ENCODE data around the gene LHFPL4. TPM values are rescaled to one million over a fixed set of nuclear protein-coding genes. Genes with fewer than 3 reads are reported as not detected.
A peak's percentile ranks its signal among the peaks of the same experiment; 100 is the strongest.

Gene LHFPL4
- total and polyA plus RNA-seq, 2 of the 4 experiments (the other 2 are of a cell fraction): not detected

DNA sequence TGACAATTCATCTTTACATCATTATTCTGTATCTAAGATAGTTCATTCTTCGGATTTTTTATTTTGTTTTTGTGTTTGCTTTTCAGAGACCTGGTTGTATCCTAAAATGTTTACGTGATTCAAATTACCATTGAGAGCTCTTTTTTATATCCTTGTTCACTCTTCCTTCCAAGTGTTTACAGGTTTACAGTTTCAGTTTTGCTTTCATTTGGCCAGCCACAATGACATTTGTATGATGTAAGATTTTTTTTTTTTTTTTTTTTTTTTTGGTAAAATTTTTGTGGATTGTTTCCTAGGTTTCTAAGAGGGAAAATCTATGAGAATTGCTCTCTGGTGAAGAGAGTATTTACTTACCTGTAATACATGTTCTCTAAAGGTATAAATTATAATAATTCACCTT is 101.2 kb downstream of the LHFPL4 start:
- Histone ChIP-seq H2AK9ac (replicated peaks; ENCODE audit: low read depth, low read length, poor library complexity) (no peak overlapping the region), H2AK5ac (ENCODE audit: low read depth, low read length) (no peak overlapping the region), H3K4ac (ENCODE audit: low read depth, low read length) (no peak overlapping the region), H3K9me1 (ENCODE audit: insufficient read depth, low read length) (no peaks in the 10 kb centered on the region), H3K79me1 (ENCODE audit: low read depth in 1 of 2, low read length in 2 of 2) (peaks cover 24 to 31% of the 10 kb centered on the region in 2 experiments), H3K4me2 (ENCODE audit: low read depth, low read length) (no peak overlapping the region), H3K18ac (ENCODE audit: low read depth, low read length) (no peak overlapping the region), H3K56ac (ENCODE audit: extremely low read depth, insufficient read depth, low read length) (no peak overlapping the region), H2BK120ac (ENCODE audit: low read depth, low read length) (no peak overlapping the region), H4K5ac (ENCODE audit: low read depth, low read length) (no peak overlapping the region), H4K20me1 (ENCODE audit: insufficient read depth, low read length) (peaks cover 19% of the 10 kb centered on the region), H4K91ac (ENCODE audit: insufficient read depth, low read depth, low read length) (no peak overlapping the region), H2BK15ac (ENCODE audit: low read depth, low read length) (no peak overlapping the region), H2BK5ac (ENCODE audit: low read depth, low read length, poor library complexity, severe bottlenecking) (peak overlapping the region; percentile 29), H2AFZ (replicated peaks; ENCODE audit: low read length, poor library complexity) (no peak overlapping the region), H3K4me3 (ENCODE audit: insufficient read depth, low read depth, low read length) (no peak overlapping the region), H2BK20ac (ENCODE audit: low read depth, low read length) (no peak overlapping the region), H3K27ac (ENCODE audit: insufficient read depth, low read length) (no peak overlapping the region; the same call in 1 of the 2 replicates), H3K36me3 (ENCODE audit: control insufficient read depth, insufficient read depth, low read length) (peaks cover 41% of the 10 kb centered on the region), H3K9ac (ENCODE audit: low read depth, low read length) (no peak overlapping the region), H3K23ac (ENCODE audit: low read depth, low read length) (no peak overlapping the region), H3K9me3 (ENCODE audit: control insufficient read depth, insufficient read depth, low read length) (no peaks in the 10 kb centered on the region), H3K4me1 (ENCODE audit: control insufficient read depth, insufficient read depth, low read length) (no peaks in the 10 kb centered on the region; the same call in 1 of the 2 replicates), H3K27me3 (ENCODE audit: control insufficient read depth, insufficient read depth, low read length) (no peaks in the 10 kb centered on the region), H3K14ac (replicated peaks; ENCODE audit: low read depth, low read length) (no peak overlapping the region), H4K8ac (ENCODE audit: low read depth in 2 of 2, low read length in 2 of 2) (no peak overlapping the region)
- WGBS, 2 experiments (ENCODE audit: extremely low coverage in 2 of 2, insufficient read length in 1 of 2): no CpG with 5 or more reads among the region's 2 CpGs
- CTCF ChIA-PET: interaction anchor here (0.8 kb wide), 1 partner anchor 21 kb away, joined by 3 read pairs; no protein-coding TSS in a partner anchor
- ATAC-seq (ENCODE audit: low read depth) (no peak), DNase-seq (peak; percentile 19)
- in situ Hi-C loops (cut with MboI; ENCODE audit: low sequenced_read_pairs): no loop called here
- TF ChIP-seq MAFK (IDR thresholded peaks at IDR 0.05; ENCODE audit: low read depth, low read length) (no peak), MXI1 (IDR thresholded peaks at IDR 0.05; ENCODE audit: borderline replicate concordance, low read depth, low read length) (no peak), MAZ (IDR thresholded peaks at IDR 0.05; ENCODE audit: borderline replicate concordance, low read depth, low read length) (no peak)
- intact Hi-C loops (cut with micrococcal nuclease): no loop called here
- dilution Hi-C loops (cut with HindIII; ENCODE audit: low sequenced_read_pairs, unreplicated experiment): no loop called here
- no TSS peak for BruUV-seq (replicated peaks)
- POLR2A ChIA-PET (ENCODE audit: unreplicated experiment): interaction anchor here (0.7 kb wide), 1 partner anchor 208 kb away, joined by 6 read pairs; no protein-coding TSS in a partner anchor
